Fibroblast of pulmonary artery (primary cell): Measurements from ENCODE around the gene MACROD2.

Experiments
- DNase-seq: peaks from one replicate; pipeline ENCODE4 v3.0.0-alpha.2; 2010; ENCODE audit warnings: low read depth
- H3K4me3 ChIP-seq: replicated peaks from 2 replicates; pipeline ENCODE4 v1.5.1; 2011; ENCODE audit warnings: low read depth, mild to moderate bottlenecking, control low read depth, low read length, moderate library complexity
- CTCF ChIP-seq: IDR thresholded peaks from 2 replicates; pipeline ENCODE4 v1.5.1; 2011; ENCODE audit warnings: mild to moderate bottlenecking, control low read depth, low read length, inconsistent platforms; ENCODE audit errors: missing control alignments

MACROD2 gene

GRCh38 chr20:15542655-15543054 lies 1547.3 kb downstream of the MACROD2 start:
- no peak overlapping the region for H3K4me3 ChIP-seq
- no peak for DNase-seq
- no peak for TF ChIP-seq CTCF

- DNase-seq = no peak
- no peak for TF ChIP-seq CTCF
- no peak overlapping the region for H3K4me3 ChIP-seq
These were observed 1549.4 kb downstream of the MACROD2 start for GRCh38 chr20:15544742-15545141.

GRCh38 chr20:15546525-15547023 lies 1551.3 kb downstream of the MACROD2 start:
- no peak for TF ChIP-seq CTCF

GRCh38 chr20:15547119-15547518 lies 1551.8 kb downstream of the MACROD2 start:
- TF ChIP-seq CTCF = no peak
- no peak for DNase-seq
- no peak overlapping the region for H3K4me3 ChIP-seq

More at GRCh38 chr20:15546525-15547023, 1551.3 kb downstream of the MACROD2 start:
- no peak for DNase-seq
- no peak overlapping the region for H3K4me3 ChIP-seq

- TF ChIP-seq CTCF = no peak
These were observed 1555.0 kb downstream of the MACROD2 start for GRCh38 chr20:15550116-15550870.

GRCh38 chr20:15555913-15556312 lies 1560.6 kb downstream of the MACROD2 start:
- no peak for DNase-seq
- no peak overlapping the region for H3K4me3 ChIP-seq
- TF ChIP-seq CTCF = no peak

More at GRCh38 chr20:15550116-15550870, 1555.0 kb downstream of the MACROD2 start:
- no peak overlapping the region for H3K4me3 ChIP-seq
- DNase-seq = no peak

GRCh38 chr20:15556869-15557268 lies 1561.6 kb downstream of the MACROD2 start:
- DNase-seq = no peak
- no peak for TF ChIP-seq CTCF
- no peak overlapping the region for H3K4me3 ChIP-seq
